CD8-positive, alpha-beta memory T cell (primary cell): Measurements from ENCODE around the gene SGIP1. TPM values are rescaled to one million over a fixed set of nuclear protein-coding genes. Genes with fewer than 3 reads are reported as not detected.

Experiments
- CTCF ChIA-PET: fragments of 350-600 bp; sonication (Branson Sonifier 250); formaldehyde crosslinking; loops from one replicate; lab custom pipeline; 2021; ENCODE audit warnings: antibody characterized with exemption; lab: Charles Lee
- POLR2A ChIA-PET: fragments of 350-600 bp; sonication (Branson Sonifier 250); formaldehyde crosslinking; loops from one replicate; lab custom pipeline; 2021; ENCODE audit warnings: antibody characterized with exemption; lab: Charles Lee
- DNase-seq, 5 donors: peaks; one replicate each; pipeline versions ENCODE4 v3.0.0 to v3.0.0-alpha.2; 2020 to 2022; ENCODE audit warnings: mixed read lengths in 1 of 5
- H3K27ac ChIP-seq: one replicate; pipeline ENCODE4 v1.7.0; 2013; ENCODE audit warnings: low read depth, mild to moderate bottlenecking, low read length, moderate library complexity
- H3K27me3 ChIP-seq: 2 replicates; pipeline ENCODE4 v1.7.0; 2013; ENCODE audit warnings: low read length, mild to moderate bottlenecking; ENCODE audit not compliant: insufficient read depth, poor library complexity, severe bottlenecking
- H3K36me3 ChIP-seq: 2 replicates; pipeline ENCODE4 v1.7.0; 2013; ENCODE audit warnings: mild to moderate bottlenecking, low read length, moderate library complexity; ENCODE audit not compliant: insufficient read depth
- H3K4me1 ChIP-seq: 2 replicates; pipeline ENCODE4 v1.7.0; 2013; ENCODE audit warnings: mild to moderate bottlenecking, low read length, moderate library complexity; ENCODE audit not compliant: insufficient read depth
- H3K4me3 ChIP-seq: 2 replicates; pipeline ENCODE4 v1.7.0; 2013; ENCODE audit warnings: mild to moderate bottlenecking, low read length
- H3K9me3 ChIP-seq: 2 replicates; pipeline ENCODE4 v1.7.0; 2013; ENCODE audit warnings: mild to moderate bottlenecking, low read length
- H3K27ac Mint-ChIP-seq, 8 donors: one replicate each; pipeline ENCODE4 v1.8.0; 2020 to 2021; ENCODE audit warnings: mixed read lengths in 8 of 8, mild to moderate bottlenecking in 6 of 8, inconsistent platforms in 3 of 8, moderate library complexity in 3 of 8
- H3K27me3 Mint-ChIP-seq, 2 donors: one replicate each; pipeline ENCODE4 v1.8.0; 2020 to 2021; ENCODE audit warnings: mixed read lengths in 2 of 2, mild to moderate bottlenecking in 1 of 2, moderate library complexity in 1 of 2
- H3K36me3 Mint-ChIP-seq, 3 donors: one replicate each; pipeline ENCODE4 v1.8.0; 2020 to 2021; ENCODE audit warnings: mixed read lengths in 3 of 3, inconsistent platforms in 1 of 3, mild to moderate bottlenecking in 1 of 3
- H3K4me1 Mint-ChIP-seq, 3 donors: one replicate each; pipeline ENCODE4 v1.8.0; 2020 to 2021; ENCODE audit warnings: mixed read lengths in 3 of 3, inconsistent platforms in 1 of 3, mild to moderate bottlenecking in 1 of 3
- H3K4me3 Mint-ChIP-seq, 7 donors: one replicate each; pipeline ENCODE4 v1.8.0; 2020 to 2021; ENCODE audit warnings: mixed read lengths in 7 of 7, mild to moderate bottlenecking in 6 of 7, moderate library complexity in 4 of 7, inconsistent platforms in 2 of 7
- H3K9me3 Mint-ChIP-seq, 5 donors: one replicate each; pipeline ENCODE4 v1.8.0; 2020 to 2022; ENCODE audit warnings: mixed read lengths in 5 of 5, mild to moderate bottlenecking in 3 of 5, moderate library complexity in 2 of 5, inconsistent platforms in 1 of 5
- polyA plus RNA-seq: library from polyadenylated mRNA; unstranded; fragments of 300-500 nt; fragmentation: Illumina TruSeq; gene quantifications from one replicate; pipeline ENCODE4 v1.2.3, GENCODE V29; 2021
- total RNA-seq, 2 experiments: library from RNA; stranded (reverse); gene quantifications; one replicate each; pipeline ENCODE4 v1.2.3, GENCODE V29; 2021

SGIP1 gene
- total and polyA plus RNA-seq, 3 experiments from 2014 or later, result not detected

DNA sequence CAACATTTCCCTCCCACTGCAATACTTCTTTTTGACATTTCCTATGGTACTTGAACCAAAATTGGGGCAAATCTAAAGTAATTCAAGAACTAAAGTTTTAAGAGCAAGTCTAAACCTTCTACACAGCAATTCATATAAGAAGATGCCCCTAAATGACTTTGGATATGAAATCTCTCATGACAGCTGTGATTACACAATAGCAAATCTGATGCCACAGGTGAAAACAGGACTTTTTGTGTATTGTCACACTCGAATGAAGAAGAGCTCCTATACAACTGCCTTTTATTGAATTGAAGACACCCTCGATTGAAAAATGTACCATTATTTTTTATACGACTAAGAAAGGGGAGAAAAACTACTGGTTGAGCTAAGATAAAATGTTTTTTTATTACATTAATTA, 158.7 kb downstream of the SGIP1 start:
- no peak overlapping the region for H3K4me3 Mint-ChIP-seq
- CTCF ChIA-PET, result interaction anchor here (0.9 kb wide), 1 partner anchor 23 kb away, joined by 3 read pairs; no protein-coding TSS in a partner anchor
- POLR2A ChIA-PET, result no interaction called here

DNA sequence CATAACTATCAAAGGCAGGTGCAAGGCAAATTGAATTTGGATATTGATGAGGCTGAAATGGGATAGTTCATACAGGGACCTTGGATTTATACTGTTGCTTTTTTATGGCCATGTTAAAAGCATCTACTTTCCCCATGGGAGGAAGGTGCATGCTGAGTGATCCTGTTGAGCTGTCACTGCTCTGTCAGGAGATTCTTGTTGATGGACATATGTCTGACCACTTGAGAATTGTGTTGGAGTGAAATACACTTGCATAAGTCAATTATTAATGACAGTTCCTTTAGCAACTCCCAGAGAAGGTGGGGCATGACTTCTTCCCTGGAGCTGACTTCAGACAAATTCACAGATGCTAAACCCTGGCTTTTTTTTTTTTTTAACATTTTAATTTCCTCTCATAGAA, 159.9 kb downstream of the SGIP1 start:
- no peak overlapping the region for H3K4me3 Mint-ChIP-seq
- CTCF ChIA-PET, result no interaction called here
- peaks cover 11 to 30% of the 10 kb centered on the region in 2 donors for H3K27me3 Mint-ChIP-seq
- H3K4me1 Mint-ChIP-seq, result peaks cover 0 to 5% (median 0%) of the 10 kb centered on the region in 3 donors
- H3K27ac Mint-ChIP-seq, result no peak overlapping the region
- no peaks in the 10 kb centered on the region for H3K36me3 Mint-ChIP-seq
- no peak overlapping the region for H3K27ac ChIP-seq
- POLR2A ChIA-PET, result no interaction called here
- no peak for DNase-seq
- no peaks in the 10 kb centered on the region for H3K27me3 ChIP-seq
- no peak overlapping the region for H3K4me3 ChIP-seq
- H3K9me3 ChIP-seq, result no peaks in the 10 kb centered on the region
- no peaks in the 10 kb centered on the region for H3K9me3 Mint-ChIP-seq
- no peaks in the 10 kb centered on the region for H3K36me3 ChIP-seq
- H3K4me1 ChIP-seq, result no peaks in the 10 kb centered on the region

More for the DNA sequence above, 158.7 kb downstream of the SGIP1 start:
- Mint-ChIP-seq H3K9me3 (no peaks in the 10 kb centered on the region), H3K27ac (no peak overlapping the region), H3K36me3 (no peaks in the 10 kb centered on the region), H3K4me1 (peaks cover 0 to 5% (median 0%) of the 10 kb centered on the region in 3 donors), H3K27me3 (peaks cover 11 to 28% of the 10 kb centered on the region in 2 donors)
- Histone ChIP-seq H3K4me3 (no peak overlapping the region), H3K4me1 (no peaks in the 10 kb centered on the region), H3K36me3 (no peaks in the 10 kb centered on the region), H3K9me3 (no peaks in the 10 kb centered on the region), H3K27me3 (no peaks in the 10 kb centered on the region), H3K27ac (no peak overlapping the region)
- no peak for DNase-seq

DNA sequence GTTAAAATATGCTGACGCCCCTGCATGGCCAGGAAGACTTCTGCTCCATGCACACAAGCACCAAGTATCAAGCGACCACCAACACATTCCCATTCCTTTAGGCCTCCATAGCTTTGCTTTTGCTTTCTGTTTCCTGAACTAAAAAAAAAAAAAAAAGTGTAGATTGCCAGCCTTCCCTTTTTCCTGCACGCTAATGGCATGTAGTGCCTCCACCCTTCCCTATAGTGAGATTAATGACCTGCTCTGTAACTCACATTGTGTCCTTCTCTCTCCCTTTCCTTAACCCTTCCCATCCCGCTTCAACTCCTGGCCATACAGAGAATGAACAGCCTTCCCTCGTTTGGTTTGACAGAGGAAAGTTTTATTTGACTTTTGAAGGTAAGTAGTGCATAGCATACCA, 161.2 kb downstream of the SGIP1 start:
- H3K27ac ChIP-seq, result no peak overlapping the region
- Mint-ChIP-seq H3K4me3 (peak overlapping the region in 1 of 7 donors; percentile 12), H3K27me3 (peaks cover 14 to 32% of the 10 kb centered on the region in 2 donors), H3K27ac (no peak overlapping the region), H3K4me1 (peaks cover 0 to 5% (median 0%) of the 10 kb centered on the region in 3 donors), H3K36me3 (no peaks in the 10 kb centered on the region), H3K9me3 (no peaks in the 10 kb centered on the region)
- no peak overlapping the region for H3K4me3 ChIP-seq
- no peak for DNase-seq
- no peaks in the 10 kb centered on the region for H3K9me3 ChIP-seq
- no peaks in the 10 kb centered on the region for H3K4me1 ChIP-seq
- no peaks in the 10 kb centered on the region for H3K27me3 ChIP-seq
- ChIA-PET CTCF (no interaction called here), POLR2A (no interaction called here)
- H3K36me3 ChIP-seq, result no peaks in the 10 kb centered on the region

DNA sequence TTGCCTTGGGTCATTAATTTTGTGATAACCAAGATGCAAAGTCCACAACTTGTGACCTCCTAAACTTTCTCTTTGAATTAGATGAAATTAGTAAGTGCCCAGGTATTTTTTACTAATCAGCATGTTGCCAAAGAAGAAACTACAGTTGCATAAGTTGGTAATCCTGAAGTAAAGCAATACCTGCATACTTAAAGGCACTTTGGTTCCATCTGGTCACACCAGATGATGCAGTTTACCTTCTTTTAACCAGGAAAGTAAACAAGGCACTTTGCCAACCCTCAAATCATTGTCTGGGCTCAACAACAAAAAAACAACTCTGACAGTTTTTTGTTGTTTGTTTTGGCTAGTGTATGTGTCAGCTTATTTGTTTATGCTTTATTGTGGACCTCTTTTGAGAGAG, 162.8 kb downstream of the SGIP1 start:
- H3K4me3 Mint-ChIP-seq, result no peak overlapping the region
- Histone ChIP-seq H3K27ac (no peak overlapping the region), H3K27me3 (no peaks in the 10 kb centered on the region), H3K9me3 (no peaks in the 10 kb centered on the region), H3K4me3 (no peak overlapping the region), H3K36me3 (no peaks in the 10 kb centered on the region), H3K4me1 (no peaks in the 10 kb centered on the region)
- H3K9me3 Mint-ChIP-seq, result no peaks in the 10 kb centered on the region
- H3K27ac Mint-ChIP-seq, result no peak overlapping the region
- H3K27me3 Mint-ChIP-seq, result peaks cover 8 to 44% of the 10 kb centered on the region in 2 donors
- POLR2A ChIA-PET, result no interaction called here
- DNase-seq, result no peak
- H3K4me1 Mint-ChIP-seq, result peaks cover 0 to 5% (median 0%) of the 10 kb centered on the region in 3 donors
- H3K36me3 Mint-ChIP-seq, result no peaks in the 10 kb centered on the region
- CTCF ChIA-PET, result no interaction called here

DNA sequence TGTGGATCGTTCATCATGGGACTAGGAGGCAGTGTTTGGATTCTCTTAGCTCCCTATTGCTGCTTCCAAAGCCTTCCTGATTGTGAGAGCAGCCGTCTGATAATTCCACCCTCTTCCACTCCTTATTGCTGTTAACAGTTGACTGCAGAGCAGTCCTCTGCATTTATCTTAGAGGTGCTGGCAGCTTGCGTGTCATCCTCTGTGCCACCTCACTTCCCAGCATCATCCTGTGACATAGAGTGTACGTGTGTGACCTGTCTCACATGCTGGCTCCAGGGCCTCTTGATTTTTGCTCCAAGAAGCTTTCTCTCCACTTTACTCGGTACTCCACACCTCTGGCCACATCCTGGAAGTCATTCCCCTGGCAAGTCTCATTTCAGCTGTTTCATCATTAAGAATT, 165.3 kb downstream of the SGIP1 start:
- POLR2A ChIA-PET, result no interaction called here

DNA sequence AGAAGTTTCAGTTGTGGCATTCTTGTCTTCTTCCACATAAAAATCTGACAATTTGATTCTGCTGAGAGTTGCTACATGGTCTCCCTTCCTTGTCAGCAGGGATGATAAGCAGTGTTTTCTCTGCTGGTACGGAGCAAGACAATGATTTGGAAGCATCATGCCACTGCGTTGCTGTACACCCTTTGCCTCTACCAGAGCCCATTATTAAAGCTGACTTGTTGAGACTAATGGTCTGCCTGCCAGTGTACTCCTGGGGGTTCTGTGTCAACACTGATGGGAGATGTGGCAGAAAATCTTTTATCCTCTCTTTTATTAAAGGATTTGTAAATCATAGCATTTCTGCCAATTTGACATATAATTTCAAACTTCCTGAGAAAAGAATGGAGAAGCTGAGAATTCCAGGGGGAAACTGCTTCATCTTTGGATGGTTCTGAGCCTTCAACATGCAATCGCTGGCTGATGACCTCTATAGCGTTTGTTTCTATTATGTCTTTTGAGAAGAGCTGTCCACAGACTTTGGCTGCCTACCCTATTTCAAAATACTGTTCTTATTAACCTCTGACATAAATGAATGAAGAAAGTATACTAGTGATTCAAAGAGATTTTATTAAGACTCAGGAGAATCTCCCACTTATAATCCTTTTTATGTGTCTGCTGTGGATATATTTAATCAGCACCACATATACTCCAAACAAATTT, 170.4 kb downstream of the SGIP1 start:
- Histone ChIP-seq H3K27ac (no peak overlapping the region), H3K9me3 (no peaks in the 10 kb centered on the region), H3K27me3 (no peaks in the 10 kb centered on the region), H3K4me1 (no peaks in the 10 kb centered on the region), H3K4me3 (no peak overlapping the region), H3K36me3 (no peaks in the 10 kb centered on the region)
- Mint-ChIP-seq H3K4me1 (no peaks in the 10 kb centered on the region), H3K27me3 (peaks cover 11 to 52% of the 10 kb centered on the region in 2 donors), H3K9me3 (no peaks in the 10 kb centered on the region), H3K36me3 (no peaks in the 10 kb centered on the region), H3K4me3 (no peak overlapping the region), H3K27ac (no peak overlapping the region)
- ChIA-PET CTCF (no interaction called here), POLR2A (interaction anchor here (0.7 kb wide), 1 partner anchor 931 kb away, joined by 4 read pairs; no protein-coding TSS in a partner anchor)
- no peak for DNase-seq

More for the DNA sequence above, 165.3 kb downstream of the SGIP1 start:
- H3K9me3 Mint-ChIP-seq, result no peaks in the 10 kb centered on the region
- H3K27ac Mint-ChIP-seq, result no peak overlapping the region
- DNase-seq, result no peak
- no peaks in the 10 kb centered on the region for H3K9me3 ChIP-seq
- H3K4me1 ChIP-seq, result no peaks in the 10 kb centered on the region
- no peaks in the 10 kb centered on the region for H3K36me3 ChIP-seq
- no peaks in the 10 kb centered on the region for H3K27me3 ChIP-seq
- no peaks in the 10 kb centered on the region for H3K36me3 Mint-ChIP-seq
- no peak overlapping the region for H3K4me3 Mint-ChIP-seq
- H3K27ac ChIP-seq, result no peak overlapping the region
- H3K4me1 Mint-ChIP-seq, result peaks cover 0 to 5% (median 0%) of the 10 kb centered on the region in 3 donors
- no peak overlapping the region for H3K4me3 ChIP-seq
- CTCF ChIA-PET, result interaction anchor here (0.6 kb wide), 1 partner anchor 11 kb away, joined by 3 read pairs; no protein-coding TSS in a partner anchor
- H3K27me3 Mint-ChIP-seq, result peaks cover 6 to 46% of the 10 kb centered on the region in 2 donors

DNA sequence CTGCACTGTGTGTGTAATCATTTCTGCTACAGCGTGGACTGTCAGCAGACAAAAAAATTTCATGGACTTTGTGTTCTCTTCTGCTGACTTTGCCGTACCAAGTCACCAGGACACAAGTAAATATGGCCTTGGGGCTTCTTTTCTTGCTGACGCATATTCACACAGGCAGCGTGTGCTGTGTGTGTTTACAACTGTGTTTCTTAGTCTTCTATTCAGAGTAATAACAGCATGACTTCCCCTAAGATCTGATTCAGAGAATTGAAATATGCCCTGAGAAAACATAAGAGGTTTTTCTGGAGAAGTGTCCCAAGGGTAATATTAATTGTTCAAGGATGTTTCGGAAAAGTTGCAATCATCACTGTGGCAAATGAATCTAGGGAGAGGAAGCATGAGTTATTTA, 171.2 kb downstream of the SGIP1 start:
- H3K36me3 Mint-ChIP-seq, result no peaks in the 10 kb centered on the region
- Histone ChIP-seq H3K36me3 (no peaks in the 10 kb centered on the region), H3K9me3 (no peaks in the 10 kb centered on the region), H3K27me3 (no peaks in the 10 kb centered on the region), H3K4me1 (no peaks in the 10 kb centered on the region), H3K4me3 (no peak overlapping the region), H3K27ac (no peak overlapping the region)
- ChIA-PET CTCF (no interaction called here), POLR2A (no interaction called here)
- DNase-seq, result no peak
- no peaks in the 10 kb centered on the region for H3K9me3 Mint-ChIP-seq
- H3K4me3 Mint-ChIP-seq, result no peak overlapping the region
- no peaks in the 10 kb centered on the region for H3K4me1 Mint-ChIP-seq
- H3K27me3 Mint-ChIP-seq, result peaks cover 10 to 53% of the 10 kb centered on the region in 2 donors
- H3K27ac Mint-ChIP-seq, result no peak overlapping the region

DNA sequence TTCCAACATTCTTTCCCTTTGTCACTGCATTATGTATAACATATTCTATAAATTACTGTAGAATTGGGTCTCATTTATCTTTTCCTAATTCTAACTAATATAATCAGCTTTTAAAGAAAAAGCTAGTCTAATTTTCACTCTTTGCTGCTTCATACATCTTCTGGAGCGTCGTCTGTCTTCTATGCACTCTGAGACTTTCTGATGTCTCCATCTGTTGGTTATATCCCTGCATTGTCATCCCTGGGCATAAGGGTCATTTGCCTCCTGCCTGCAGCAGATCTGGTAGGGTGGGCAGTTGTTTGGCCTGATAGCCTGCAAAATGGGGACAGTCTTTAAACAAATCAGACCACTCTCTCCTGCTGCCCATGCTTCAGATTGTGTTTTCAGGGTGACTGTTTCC, 177.5 kb downstream of the SGIP1 start:
- no peaks in the 10 kb centered on the region for H3K9me3 ChIP-seq
- no peaks in the 10 kb centered on the region for H3K4me1 ChIP-seq
- no peak overlapping the region for H3K27ac ChIP-seq
- Mint-ChIP-seq H3K27ac (no peak overlapping the region), H3K4me3 (no peak overlapping the region), H3K9me3 (no peaks in the 10 kb centered on the region), H3K27me3 (peaks cover 5 to 50% of the 10 kb centered on the region in 2 donors), H3K4me1 (no peaks in the 10 kb centered on the region), H3K36me3 (no peaks in the 10 kb centered on the region)
- H3K27me3 ChIP-seq, result no peaks in the 10 kb centered on the region
- DNase-seq, result no peak
- no peak overlapping the region for H3K4me3 ChIP-seq
- ChIA-PET CTCF (interaction anchor here (1.2 kb wide), 1 partner anchor 14 kb away, joined by 3 read pairs; no protein-coding TSS in a partner anchor), POLR2A (no interaction called here)
- H3K36me3 ChIP-seq, result no peaks in the 10 kb centered on the region
